Stimulated activated naive CD8-positive, alpha-beta T cell treated with anti-CD3 and anti-CD28 coated beads, Interleukin-15, Interleukin-2, amounts not matched to agents 100 ng/mL and 50 ng/mL, for 24 hours (primary cell): ENCODE results near the gene AGBL4.

ENCODE experiments used
- H3K27ac Mint-ChIP-seq: one replicate; pipeline ENCODE4 v1.8.0; 2021; ENCODE audit warnings: mild to moderate bottlenecking, mixed read lengths
- H3K27me3 Mint-ChIP-seq: one replicate; pipeline ENCODE4 v1.8.0; 2021; ENCODE audit warnings: mixed read lengths
- H3K36me3 Mint-ChIP-seq: one replicate; pipeline ENCODE4 v1.8.0; 2021; ENCODE audit warnings: low read depth, mixed read lengths
- H3K4me1 Mint-ChIP-seq: one replicate; pipeline ENCODE4 v1.8.0; 2021; ENCODE audit warnings: low read depth, mixed read lengths
- H3K4me3 Mint-ChIP-seq: one replicate; pipeline ENCODE4 v1.8.0; 2021; ENCODE audit warnings: mild to moderate bottlenecking, mixed read lengths
- H3K9me3 Mint-ChIP-seq: one replicate; pipeline ENCODE4 v1.8.0; 2021; ENCODE audit warnings: mixed read lengths

Gene AGBL4

GRCh38 chr1:49181033-49181432 is 842.7 kb downstream of the AGBL4 start:
- Mint-ChIP-seq H3K27me3 (no peaks in the 10 kb centered on the region), H3K4me1 (no peaks in the 10 kb centered on the region), H3K27ac (no peak overlapping the region), H3K4me3 (no peak overlapping the region), H3K9me3 (no peaks in the 10 kb centered on the region), H3K36me3 (no peaks in the 10 kb centered on the region)

- no peaks in the 10 kb centered on the region for H3K9me3 Mint-ChIP-seq
- no peaks in the 10 kb centered on the region for H3K36me3 Mint-ChIP-seq
- no peaks in the 10 kb centered on the region for H3K4me1 Mint-ChIP-seq
- H3K27me3 Mint-ChIP-seq, result no peaks in the 10 kb centered on the region
- H3K4me3 Mint-ChIP-seq, result no peak overlapping the region
- H3K27ac Mint-ChIP-seq, result no peak overlapping the region
These were observed 851.7 kb downstream of the AGBL4 start for GRCh38 chr1:49171941-49172593.

- Mint-ChIP-seq H3K4me1 (no peaks in the 10 kb centered on the region), H3K27me3 (no peaks in the 10 kb centered on the region), H3K4me3 (no peak overlapping the region), H3K36me3 (no peaks in the 10 kb centered on the region), H3K9me3 (no peaks in the 10 kb centered on the region), H3K27ac (no peak overlapping the region)
These were observed 857.7 kb downstream of the AGBL4 start for GRCh38 chr1:49166031-49166430.

- no peaks in the 10 kb centered on the region for H3K36me3 Mint-ChIP-seq
- no peak overlapping the region for H3K27ac Mint-ChIP-seq
- no peak overlapping the region for H3K4me3 Mint-ChIP-seq
- H3K4me1 Mint-ChIP-seq, result no peaks in the 10 kb centered on the region
- H3K27me3 Mint-ChIP-seq, result no peaks in the 10 kb centered on the region
- H3K9me3 Mint-ChIP-seq, result no peaks in the 10 kb centered on the region
These were observed 860.7 kb downstream of the AGBL4 start for GRCh38 chr1:49163031-49163430.

- H3K36me3 Mint-ChIP-seq, result no peaks in the 10 kb centered on the region
- no peak overlapping the region for H3K27ac Mint-ChIP-seq
- no peak overlapping the region for H3K4me3 Mint-ChIP-seq
- H3K4me1 Mint-ChIP-seq, result no peaks in the 10 kb centered on the region
- no peaks in the 10 kb centered on the region for H3K27me3 Mint-ChIP-seq
- no peaks in the 10 kb centered on the region for H3K9me3 Mint-ChIP-seq
These were observed 863.1 kb downstream of the AGBL4 start for GRCh38 chr1:49160677-49161076.

GRCh38 chr1:49136738-49137251 is 887.0 kb downstream of the AGBL4 start:
- H3K4me1 Mint-ChIP-seq, result no peaks in the 10 kb centered on the region
- no peak overlapping the region for H3K27ac Mint-ChIP-seq
- H3K36me3 Mint-ChIP-seq, result no peaks in the 10 kb centered on the region
- no peak overlapping the region for H3K4me3 Mint-ChIP-seq
- peaks cover 8% of the 10 kb centered on the region for H3K9me3 Mint-ChIP-seq
- H3K27me3 Mint-ChIP-seq, result no peaks in the 10 kb centered on the region

- Mint-ChIP-seq H3K4me1 (no peaks in the 10 kb centered on the region), H3K27ac (no peak overlapping the region), H3K9me3 (peaks cover 2% of the 10 kb centered on the region), H3K27me3 (no peaks in the 10 kb centered on the region), H3K4me3 (no peak overlapping the region), H3K36me3 (no peaks in the 10 kb centered on the region)
These were observed 898.0 kb downstream of the AGBL4 start for GRCh38 chr1:49125746-49126145.

- H3K9me3 Mint-ChIP-seq, result peaks cover 16% of the 10 kb centered on the region
- H3K4me3 Mint-ChIP-seq, result no peak overlapping the region
- no peaks in the 10 kb centered on the region for H3K36me3 Mint-ChIP-seq
- H3K4me1 Mint-ChIP-seq, result no peaks in the 10 kb centered on the region
- no peak overlapping the region for H3K27ac Mint-ChIP-seq
- peaks cover 4% of the 10 kb centered on the region for H3K27me3 Mint-ChIP-seq
These were observed 911.8 kb downstream of the AGBL4 start for GRCh38 chr1:49111931-49112330.

- peaks cover 6% of the 10 kb centered on the region for H3K9me3 Mint-ChIP-seq
- H3K4me3 Mint-ChIP-seq, result no peak overlapping the region
- peaks cover 4% of the 10 kb centered on the region for H3K27me3 Mint-ChIP-seq
- H3K36me3 Mint-ChIP-seq, result no peaks in the 10 kb centered on the region
- H3K27ac Mint-ChIP-seq, result no peak overlapping the region
- H3K4me1 Mint-ChIP-seq, result no peaks in the 10 kb centered on the region
These were observed 917.3 kb downstream of the AGBL4 start for GRCh38 chr1:49106445-49106844.

- H3K27ac Mint-ChIP-seq, result no peak overlapping the region
- no peaks in the 10 kb centered on the region for H3K27me3 Mint-ChIP-seq
- no peak overlapping the region for H3K4me3 Mint-ChIP-seq
- no peaks in the 10 kb centered on the region for H3K4me1 Mint-ChIP-seq
- H3K9me3 Mint-ChIP-seq, result no peaks in the 10 kb centered on the region
- no peaks in the 10 kb centered on the region for H3K36me3 Mint-ChIP-seq
These were observed 919.2 kb downstream of the AGBL4 start for GRCh38 chr1:49104575-49104974.

- Mint-ChIP-seq H3K9me3 (no peaks in the 10 kb centered on the region), H3K27ac (no peak overlapping the region), H3K4me1 (no peaks in the 10 kb centered on the region)
These were observed 921.0 kb downstream of the AGBL4 start for GRCh38 chr1:49102752-49103151.

GRCh38 chr1:49098866-49099265 is 924.9 kb downstream of the AGBL4 start:
- Mint-ChIP-seq H3K4me3 (no peak overlapping the region), H3K27ac (no peak overlapping the region), H3K27me3 (no peaks in the 10 kb centered on the region), H3K4me1 (no peaks in the 10 kb centered on the region), H3K9me3 (no peaks in the 10 kb centered on the region), H3K36me3 (no peaks in the 10 kb centered on the region)

More at GRCh38 chr1:49102752-49103151, 921.0 kb downstream of the AGBL4 start:
- Mint-ChIP-seq H3K4me3 (no peak overlapping the region), H3K27me3 (no peaks in the 10 kb centered on the region), H3K36me3 (no peaks in the 10 kb centered on the region)

- H3K27me3 Mint-ChIP-seq, result no peaks in the 10 kb centered on the region
- no peaks in the 10 kb centered on the region for H3K4me1 Mint-ChIP-seq
- H3K27ac Mint-ChIP-seq, result no peak overlapping the region
- peaks cover 13% of the 10 kb centered on the region for H3K9me3 Mint-ChIP-seq
- no peak overlapping the region for H3K4me3 Mint-ChIP-seq
- no peaks in the 10 kb centered on the region for H3K36me3 Mint-ChIP-seq
These were observed 937.4 kb downstream of the AGBL4 start for GRCh38 chr1:49086327-49086726.

GRCh38 chr1:49085079-49085478 is 938.7 kb downstream of the AGBL4 start:
- peaks cover 10% of the 10 kb centered on the region for H3K9me3 Mint-ChIP-seq
- H3K4me1 Mint-ChIP-seq, result no peaks in the 10 kb centered on the region
- no peaks in the 10 kb centered on the region for H3K36me3 Mint-ChIP-seq
- H3K27me3 Mint-ChIP-seq, result no peaks in the 10 kb centered on the region
- H3K4me3 Mint-ChIP-seq, result no peak overlapping the region
- no peak overlapping the region for H3K27ac Mint-ChIP-seq

- H3K9me3 Mint-ChIP-seq, result peaks cover 4% of the 10 kb centered on the region
- H3K27ac Mint-ChIP-seq, result no peak overlapping the region
- H3K4me1 Mint-ChIP-seq, result no peaks in the 10 kb centered on the region
- H3K36me3 Mint-ChIP-seq, result no peaks in the 10 kb centered on the region
- H3K4me3 Mint-ChIP-seq, result no peak overlapping the region
- H3K27me3 Mint-ChIP-seq, result peaks cover 4% of the 10 kb centered on the region
These were observed 963.0 kb downstream of the AGBL4 start for GRCh38 chr1:49060766-49061165.

- no peaks in the 10 kb centered on the region for H3K36me3 Mint-ChIP-seq
- H3K4me3 Mint-ChIP-seq, result no peak overlapping the region
- H3K27ac Mint-ChIP-seq, result no peak overlapping the region
- H3K4me1 Mint-ChIP-seq, result no peaks in the 10 kb centered on the region
- peaks cover 4% of the 10 kb centered on the region for H3K9me3 Mint-ChIP-seq
- peaks cover 4% of the 10 kb centered on the region for H3K27me3 Mint-ChIP-seq
These were observed 964.7 kb downstream of the AGBL4 start for GRCh38 chr1:49059087-49059486.
